Measurements from ENCODE around the gene WDR31. TPM values are rescaled to one million over a fixed set of nuclear protein-coding genes. Genes with fewer than 3 reads are reported as not detected.
"Not testable (repeated sequence)": the region's sequence is repeated elsewhere in the genome, so short reads cannot be mapped to it uniquely, and the experiment has no call there.

The WDR31 gene
- total RNA-seq = 2.4 TPM

DNA sequence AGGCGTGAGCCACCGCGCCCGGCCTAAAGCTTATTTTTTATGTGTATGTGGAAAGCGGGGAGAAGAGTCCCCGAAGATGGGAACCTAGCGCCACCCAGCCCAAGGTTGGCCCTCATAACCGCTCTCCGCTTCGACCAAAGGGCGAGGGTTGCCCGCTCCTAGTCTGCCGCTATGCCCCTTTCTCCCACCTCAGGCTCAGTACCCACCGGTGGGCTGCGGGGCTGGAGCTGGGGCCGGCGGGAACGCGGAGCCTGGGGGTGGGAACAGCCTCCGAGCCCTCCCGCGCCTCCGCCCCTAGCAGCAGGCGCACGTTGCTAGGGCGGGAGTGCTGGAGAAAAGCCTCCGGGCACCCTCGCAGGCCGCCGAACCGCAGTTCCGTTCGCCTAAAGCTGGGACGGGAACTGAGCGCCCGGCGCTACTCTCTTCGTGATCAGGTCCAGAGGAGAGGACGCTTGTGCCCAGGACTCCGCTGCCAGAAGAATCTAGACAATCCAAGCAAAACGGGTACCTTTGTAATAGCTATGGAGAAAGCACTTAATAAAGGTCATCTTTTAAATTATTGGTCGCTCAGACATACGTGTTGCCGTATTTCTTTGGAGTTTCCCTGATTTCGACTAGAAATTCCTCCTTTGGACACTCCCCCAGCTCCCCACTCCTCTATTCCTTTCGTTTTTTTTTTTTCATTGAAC is at the start of gene WDR31:
WDR31 (minus strand) TSS at position 265 of the 689 bp plus-strand sequence. CDS start 8,253 bp downstream, outside the sequence.
- FAIRE-seq = no peak
- peak; percentile 81 to 87 for DNase-seq (ENCODE audit: low spot score in 2 of 2)

DNA sequence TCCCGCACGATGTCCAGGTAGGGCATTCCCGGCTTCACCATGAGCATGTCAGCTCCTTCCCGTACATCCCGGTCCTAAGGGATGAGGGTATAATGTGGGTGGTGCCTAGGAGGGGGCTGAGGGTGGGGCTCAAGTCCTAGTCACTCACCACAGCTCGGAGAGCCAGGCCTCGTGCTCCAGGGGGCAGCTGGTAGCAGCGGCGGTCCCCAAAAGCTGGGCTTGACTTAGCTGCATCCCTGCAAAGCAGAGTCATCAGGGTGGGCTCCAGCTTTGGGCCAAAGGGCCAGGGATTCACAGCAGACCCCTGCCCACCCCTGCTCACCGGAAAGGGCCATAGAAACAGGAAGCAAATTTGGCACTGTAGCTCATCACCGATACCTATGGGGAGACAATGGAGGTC is 49.4 kb upstream of the WDR31 start:
- no peak for DNase-seq (ENCODE audit: low spot score in 2 of 2)
- no peak for FAIRE-seq

DNA sequence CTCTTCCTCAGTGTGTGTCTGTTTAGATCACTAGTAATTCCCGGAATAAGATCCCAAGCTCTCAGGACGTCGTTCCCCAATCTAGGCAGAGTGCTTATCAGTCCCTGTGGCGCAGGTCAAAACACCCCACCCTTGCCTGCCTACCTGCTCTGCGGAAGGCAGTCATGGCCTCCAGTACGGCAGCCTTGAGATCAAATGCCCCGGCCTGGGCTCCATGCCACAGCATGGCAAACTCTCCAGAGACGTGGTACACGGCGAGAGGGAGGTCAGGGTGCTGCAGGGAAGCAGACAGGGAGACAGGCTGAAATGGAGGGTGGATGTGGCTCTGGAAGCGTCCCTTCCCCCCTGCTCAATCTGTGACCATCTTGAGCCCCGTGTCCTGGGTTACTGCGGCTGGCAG is 48.8 kb upstream of the WDR31 start:
- FAIRE-seq (no peak), DNase-seq (ENCODE audit: low spot score in 2 of 2) (no peak)

DNA sequence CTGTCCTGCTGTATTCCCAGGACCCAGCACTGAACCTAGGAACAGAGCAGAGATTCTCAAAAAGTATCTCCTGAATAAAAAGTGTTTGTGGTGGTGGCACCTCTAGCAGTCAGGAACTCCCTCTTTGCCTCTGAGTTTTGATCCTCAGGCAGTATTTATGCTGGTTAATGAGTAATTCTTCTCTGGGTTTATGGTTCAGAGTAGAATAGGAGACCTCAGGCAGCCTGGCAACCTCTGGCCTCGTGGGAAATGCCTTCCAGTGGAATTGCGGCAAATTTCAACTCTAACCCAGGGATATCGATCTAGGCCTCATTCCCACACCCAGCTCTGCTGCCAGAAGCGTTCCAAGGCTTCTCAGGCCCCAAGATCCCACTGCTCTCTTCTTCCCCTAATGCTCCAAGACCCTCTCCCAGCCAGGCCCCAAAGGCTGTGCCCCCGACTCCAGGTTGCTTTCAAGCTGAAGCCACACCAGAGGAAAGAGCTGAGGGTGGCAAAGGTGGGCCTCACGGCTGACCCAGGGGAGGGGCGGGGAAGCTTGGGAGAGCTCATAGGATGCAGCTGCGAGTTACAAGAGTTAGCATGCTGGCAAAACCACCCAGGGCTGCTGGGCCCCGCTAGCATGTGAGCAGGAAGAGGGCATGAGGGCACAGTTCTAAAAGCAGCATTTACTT is 47.6 kb upstream of the WDR31 start:
- no peak for FAIRE-seq

GRCh38 chr9:113386571-113387393 is 46.7 kb upstream of the WDR31 start:
- FAIRE-seq = no peak

More for the DNA sequence above, 47.6 kb upstream of the WDR31 start:
- no peak for DNase-seq (ENCODE audit: low spot score in 2 of 2)

GRCh38 chr9:113381909-113382411 is 41.9 kb upstream of the WDR31 start:
- FAIRE-seq (no peak), DNase-seq (ENCODE audit: low spot score in 2 of 2) (no peak)

More at GRCh38 chr9:113386571-113387393, 46.7 kb upstream of the WDR31 start:
- DNase-seq (ENCODE audit: low spot score in 2 of 2) = no peak

- DNase-seq (ENCODE audit: low spot score in 2 of 2); FAIRE-seq: not testable (repeated sequence)
Observed at GRCh38 chr9:113381441-113381840, 41.4 kb upstream of the WDR31 start.

DNA sequence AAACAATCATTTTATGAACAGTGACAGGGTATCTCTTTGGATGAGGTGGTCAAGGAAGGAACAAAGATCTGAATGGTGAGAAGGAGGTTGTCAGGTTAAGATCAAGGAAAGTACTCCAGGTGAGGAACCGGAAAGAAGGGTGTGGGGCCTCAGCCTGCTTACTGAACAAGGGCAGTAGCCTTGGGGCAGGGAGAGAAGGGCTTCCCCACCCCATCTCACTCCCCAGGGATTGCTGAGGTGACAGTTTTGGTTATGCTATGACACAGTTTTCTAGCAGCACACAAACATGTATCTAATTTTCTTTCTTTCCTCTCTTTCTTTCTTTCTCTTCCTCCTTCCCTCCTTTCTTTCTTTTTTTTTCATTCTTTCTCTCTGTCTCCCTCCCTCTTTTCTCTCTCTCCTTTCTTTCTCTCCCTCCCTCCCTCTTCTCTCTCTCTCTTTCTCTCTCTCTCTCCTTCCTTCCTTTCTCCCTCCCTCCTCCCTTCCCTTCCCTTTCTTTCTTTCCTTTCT is 40.8 kb upstream of the WDR31 start:
- FAIRE-seq = no peak

DNA sequence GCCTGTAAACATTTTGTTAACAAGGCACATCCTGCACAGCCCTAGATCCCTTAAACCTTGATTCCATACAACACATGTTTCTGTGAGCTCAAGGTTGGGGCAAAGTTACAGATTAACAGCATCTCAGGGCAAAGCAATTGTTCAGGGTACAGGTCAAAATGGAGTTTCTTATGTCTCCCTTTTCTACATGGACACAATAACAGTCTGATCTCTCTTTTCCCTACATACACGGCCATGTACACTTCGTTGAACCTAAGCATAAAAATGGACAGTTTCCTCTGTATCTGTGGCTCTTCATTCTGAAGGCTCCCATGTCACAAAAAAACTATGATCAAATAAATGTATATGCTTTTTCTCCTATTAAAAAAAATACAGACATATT is 39.7 kb upstream of the WDR31 start:
- FAIRE-seq = not testable (repeated sequence)

More for the DNA sequence above, 40.8 kb upstream of the WDR31 start:
- DNase-seq (ENCODE audit: low spot score in 2 of 2) = no peak

DNA sequence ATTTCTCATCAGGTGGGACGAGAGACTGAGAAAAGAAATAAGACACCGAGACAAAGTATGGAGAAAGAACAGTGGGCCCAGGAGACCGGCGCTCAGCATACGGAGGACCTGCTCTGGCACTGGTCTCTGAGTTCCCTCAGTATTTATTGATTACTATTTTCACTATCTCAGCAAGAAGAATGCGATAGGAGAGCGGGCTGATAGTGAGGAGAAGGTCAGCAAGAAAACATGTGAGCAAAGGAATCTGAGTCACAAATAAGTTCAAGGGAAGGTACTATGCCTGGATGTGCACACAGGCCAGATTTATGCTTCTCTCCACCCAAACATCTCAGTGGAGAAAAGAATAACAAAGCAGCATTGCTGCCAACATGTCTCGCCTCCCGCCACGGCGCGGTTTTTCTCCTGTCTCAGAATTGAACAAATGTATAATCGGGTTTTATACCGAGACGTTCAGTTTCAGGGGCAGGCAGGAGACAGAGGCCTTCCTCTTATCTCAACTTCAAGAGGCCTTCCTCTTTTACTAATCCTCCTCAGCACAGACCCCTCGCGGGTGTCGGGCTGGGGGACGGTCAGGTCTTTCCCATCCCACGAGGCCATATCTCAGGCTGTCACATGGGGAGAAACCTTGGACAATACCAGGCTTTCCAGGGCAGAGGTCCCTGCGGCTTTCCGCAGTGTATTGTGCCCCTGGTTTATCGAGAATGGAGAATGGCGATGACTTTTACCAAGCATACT is 39.2 kb upstream of the WDR31 start:
- DNase-seq (ENCODE audit: low spot score in 2 of 2); FAIRE-seq: not testable (repeated sequence)

More for the DNA sequence above, 39.7 kb upstream of the WDR31 start:
- not testable (repeated sequence) for DNase-seq (ENCODE audit: low spot score in 2 of 2)

DNA sequence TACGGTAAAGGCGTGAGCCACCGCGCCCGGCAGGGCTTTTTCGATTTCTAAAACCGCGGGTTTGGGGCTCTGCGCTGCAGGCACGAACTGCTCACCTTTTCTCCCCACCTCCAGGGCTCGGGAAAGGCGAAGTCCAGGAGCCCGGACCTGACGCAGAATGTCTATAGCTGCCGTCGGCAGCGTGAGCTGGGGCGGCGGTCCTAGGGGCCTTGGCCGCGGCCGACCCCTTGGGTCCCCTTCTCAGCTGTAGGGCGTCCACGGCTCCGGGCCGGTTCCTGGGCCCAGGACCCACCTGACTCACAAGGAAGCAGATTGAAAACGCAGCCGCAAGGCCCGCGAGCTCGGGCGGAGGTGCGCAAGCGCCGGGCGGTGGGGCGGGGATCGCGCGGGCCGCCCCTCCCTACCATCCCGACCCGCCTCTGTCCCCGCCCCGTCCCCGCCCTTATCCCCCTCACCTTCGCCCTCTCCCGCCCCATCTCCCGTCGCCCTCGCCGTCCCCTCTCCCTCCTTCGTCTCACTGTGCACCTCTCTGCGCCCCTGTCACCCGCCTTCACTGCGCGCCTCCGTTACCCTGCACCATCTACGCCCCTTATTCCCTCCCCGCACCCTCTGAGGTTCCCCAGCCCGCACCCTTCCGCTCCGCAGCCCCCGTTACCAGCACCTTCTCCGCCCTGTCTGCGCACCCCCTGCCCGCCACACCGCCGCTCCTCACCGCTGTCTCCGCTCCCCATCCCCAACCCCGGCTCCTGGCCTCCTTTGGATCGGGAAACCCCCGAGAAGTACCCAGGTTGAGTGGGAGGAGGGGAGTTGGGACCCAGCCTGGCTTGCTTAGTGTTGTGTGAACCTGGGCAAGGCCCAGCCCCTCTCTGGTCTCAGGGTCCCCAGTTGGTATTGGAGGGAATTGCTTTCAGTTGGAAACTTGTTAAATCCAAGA is 36.8 kb upstream of the WDR31 start, which contains the start of gene HDHD3:
HDHD3 (minus strand) TSS at position 353 of the 934 bp plus-strand sequence. CDS start 2,632 bp downstream, outside the sequence.
- DNase-seq (ENCODE audit: low spot score in 2 of 2) (peak; percentile 76 to 88), FAIRE-seq (no peak)

DNA sequence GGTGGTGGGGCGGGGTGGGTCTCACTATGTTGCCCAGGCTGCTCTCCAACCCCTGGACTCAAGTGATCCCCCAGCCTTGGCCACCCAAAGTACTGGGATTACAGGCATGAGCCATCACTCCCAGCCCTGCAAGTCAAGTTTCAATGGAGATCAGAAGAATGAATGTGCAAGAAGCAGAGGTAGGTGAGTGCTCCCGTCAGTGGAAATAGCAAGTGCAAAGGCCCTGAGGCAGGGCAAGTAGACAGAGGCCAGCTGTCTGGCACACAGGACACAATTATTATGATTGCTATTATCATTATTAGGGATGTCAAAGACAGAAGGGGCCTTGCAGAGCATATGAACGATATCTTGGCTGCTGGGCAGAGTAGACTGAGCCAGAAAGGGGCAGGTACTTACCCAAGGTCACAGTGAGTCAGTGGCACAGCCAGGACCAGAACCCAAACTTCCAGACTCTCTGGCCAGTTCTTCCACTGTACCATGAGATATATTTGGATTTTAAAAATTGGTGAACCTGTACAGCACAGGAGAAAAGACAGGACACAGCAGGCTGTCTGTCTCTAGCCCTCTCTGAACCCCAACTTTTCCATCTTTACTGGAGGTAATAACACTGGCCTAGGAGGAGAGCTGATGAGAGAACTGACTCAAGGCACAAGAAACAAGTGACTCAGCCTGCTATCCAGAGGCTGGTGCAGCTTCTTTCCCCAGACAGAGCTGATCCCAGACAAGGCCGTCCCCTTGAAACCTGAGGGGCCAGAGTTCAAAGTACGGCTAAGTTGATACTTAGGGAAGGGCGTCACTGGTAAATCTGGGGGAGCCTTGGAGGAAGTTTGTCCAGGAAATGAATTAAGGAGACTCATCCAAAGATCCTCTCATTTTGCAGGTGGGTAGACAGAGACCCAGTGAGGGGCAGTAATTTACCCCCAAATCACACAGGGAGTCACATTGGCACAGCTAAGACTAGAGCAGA is 35.3 kb upstream of the WDR31 start:
- no peak for FAIRE-seq

GRCh38 chr9:113373676-113374392 is 33.8 kb upstream of the WDR31 start:
- FAIRE-seq (no peak), DNase-seq (ENCODE audit: low spot score in 2 of 2) (no peak)

More for the DNA sequence above, 35.3 kb upstream of the WDR31 start:
- no peak for DNase-seq (ENCODE audit: low spot score in 2 of 2)

DNA sequence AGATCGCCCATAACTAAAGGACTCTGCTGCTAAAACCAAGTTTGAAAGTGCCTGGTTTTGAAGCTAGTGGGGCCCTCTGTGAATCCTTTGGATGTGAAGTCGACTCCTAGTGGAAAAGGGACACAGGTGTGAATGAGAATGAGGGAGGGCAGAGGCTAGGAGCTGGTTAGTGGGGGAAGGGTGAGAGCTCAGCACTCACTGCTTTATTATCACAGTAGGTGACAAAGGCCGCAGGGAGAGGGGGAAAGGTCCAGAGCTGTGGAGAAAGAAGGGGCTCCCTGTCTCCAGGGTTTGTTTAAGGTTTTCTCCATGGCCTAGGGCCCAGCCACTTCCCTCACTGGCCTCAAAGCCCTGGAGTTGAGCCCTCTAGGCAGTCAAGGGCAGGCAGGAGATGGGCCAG is 33.2 kb upstream of the WDR31 start:
- DNase-seq (ENCODE audit: low spot score in 2 of 2) (no peak), FAIRE-seq (no peak)

DNA sequence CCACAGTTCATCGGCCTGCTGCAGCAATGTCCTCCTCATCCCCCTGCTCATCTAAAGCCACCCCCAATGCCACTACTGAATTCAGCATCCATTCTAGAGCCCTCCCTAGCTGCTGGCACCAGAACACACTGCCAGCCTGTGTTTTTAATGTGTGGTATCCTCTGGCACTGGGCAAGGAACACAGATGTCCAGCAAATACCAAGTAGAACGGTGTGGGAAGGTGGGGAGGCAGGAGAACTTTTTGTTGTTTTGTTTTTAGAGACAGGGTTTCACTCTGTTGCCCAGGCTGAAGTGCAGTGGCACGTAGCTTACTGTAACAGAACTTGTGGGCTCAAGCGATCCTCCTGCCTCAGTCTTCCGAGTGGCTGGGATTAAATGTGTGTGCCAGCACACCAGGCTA is 32.0 kb upstream of the WDR31 start:
- no peak for FAIRE-seq
- no peak for DNase-seq (ENCODE audit: low spot score in 2 of 2)

GRCh38 chr9:113370806-113371325 is 30.8 kb upstream of the WDR31 start:
- FAIRE-seq (no peak), DNase-seq (ENCODE audit: low spot score in 2 of 2) (no peak)

DNA sequence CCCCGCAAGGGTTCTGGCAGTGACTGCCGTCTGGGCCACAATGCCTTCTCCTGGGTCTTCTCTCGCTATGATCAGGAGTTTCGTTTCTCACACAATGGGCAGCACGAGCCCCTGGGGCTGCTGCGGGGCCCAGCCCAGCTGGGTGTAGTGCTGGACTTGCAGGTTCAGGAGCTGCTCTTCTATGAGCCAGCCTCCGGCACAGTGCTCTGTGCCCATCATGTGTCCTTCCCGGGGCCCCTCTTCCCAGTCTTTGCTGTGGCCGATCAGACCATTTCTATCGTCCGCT is 29.7 kb upstream of the WDR31 start:
- DNase-seq (ENCODE audit: low spot score in 2 of 2) = no peak
- FAIRE-seq = no peak
